Trophoblast cell (in vitro differentiated cells and primary cell): Measurements from ENCODE around the gene G0S2.
"Not testable (repeated sequence)": the region's sequence is repeated elsewhere in the genome, so short reads cannot be mapped to it uniquely, and the experiment has no call there.

Experiments used
- DNase-seq, 2 donors: peaks; one replicate each; pipeline ENCODE4 v3.0.0-alpha.2; 2016
- H2AFZ ChIP-seq: 2 replicates; pipeline ENCODE4 v1.6.1; 2013; ENCODE audit warnings: low read length, moderate library complexity, mild to moderate bottlenecking; ENCODE audit not compliant: insufficient read depth, poor library complexity
- H2AK5ac ChIP-seq: 2 replicates; pipeline ENCODE4 v1.6.1; 2013; ENCODE audit warnings: mild to moderate bottlenecking, low read length
- H2BK120ac ChIP-seq: 2 replicates; pipeline ENCODE4 v1.6.1; 2013; ENCODE audit warnings: low read length, mild to moderate bottlenecking, moderate library complexity; ENCODE audit not compliant: insufficient read depth, poor library complexity
- H2BK12ac ChIP-seq: 2 replicates; pipeline ENCODE4 v1.6.1; 2013; ENCODE audit warnings: mild to moderate bottlenecking, low read length, moderate library complexity
- H2BK5ac ChIP-seq: 2 replicates; pipeline ENCODE4 v1.6.1; 2013; ENCODE audit warnings: low read length, low read depth, moderate library complexity, mild to moderate bottlenecking; ENCODE audit not compliant: poor library complexity
- H3K14ac ChIP-seq: 2 replicates; pipeline ENCODE4 v1.6.1; 2013; ENCODE audit warnings: mild to moderate bottlenecking, low read length
- H3K18ac ChIP-seq: 2 replicates; pipeline ENCODE4 v1.6.1; 2013; ENCODE audit warnings: mild to moderate bottlenecking, low read length
- H3K23ac ChIP-seq: 2 replicates; pipeline ENCODE4 v1.6.1; 2013; ENCODE audit warnings: low read length
- H3K27ac ChIP-seq: 2 replicates; pipeline ENCODE4 v1.5.1; 2013; ENCODE audit warnings: low read depth, mild to moderate bottlenecking, inconsistent platforms, low read length, moderate library complexity
- H3K27me3 ChIP-seq: 2 replicates; pipeline ENCODE4 v1.6.1; 2013; ENCODE audit warnings: inconsistent platforms, mild to moderate bottlenecking, low read length, moderate library complexity; ENCODE audit not compliant: insufficient read depth
- H3K36me3 ChIP-seq, 2 experiments: 1 replicate in 1 of 2; 2 replicates in 1 of 2; pipeline ENCODE4 v1.6.1; 2013; ENCODE audit warnings: low read length in 2 of 2, mild to moderate bottlenecking in 2 of 2, moderate library complexity in 1 of 2; ENCODE audit not compliant: insufficient read depth in 2 of 2, control insufficient read depth in 1 of 2
- H3K4ac ChIP-seq: 2 replicates; pipeline ENCODE4 v1.6.1; 2013; ENCODE audit warnings: low read depth, mild to moderate bottlenecking, low read length, moderate library complexity
- H3K4me1 ChIP-seq, 2 experiments: 1 replicate in 1 of 2; 2 replicates in 1 of 2; pipeline ENCODE4 v1.6.1; 2013; ENCODE audit warnings: low read length in 2 of 2, mild to moderate bottlenecking in 2 of 2, moderate library complexity in 1 of 2; ENCODE audit not compliant: insufficient read depth in 2 of 2, control insufficient read depth in 1 of 2
- H3K4me2 ChIP-seq: 2 replicates; pipeline ENCODE4 v1.6.1; 2013; ENCODE audit warnings: inconsistent platforms, mild to moderate bottlenecking, low read length, moderate library complexity
- H3K4me3 ChIP-seq: 2 replicates; pipeline ENCODE4 v1.5.1; 2013; ENCODE audit warnings: mild to moderate bottlenecking, low read depth, low read length, inconsistent platforms
- H3K79me1 ChIP-seq: one replicate; pipeline ENCODE4 v1.6.1; 2013; ENCODE audit warnings: low read length
- H3K79me2 ChIP-seq: 2 replicates; pipeline ENCODE4 v1.6.1; 2013; ENCODE audit warnings: low read length, mild to moderate bottlenecking; ENCODE audit not compliant: control insufficient read depth, insufficient read depth, poor library complexity
- H3K9ac ChIP-seq: 2 replicates; pipeline ENCODE4 v1.6.1; 2013; ENCODE audit warnings: mild to moderate bottlenecking, low read length
- H3K9me3 ChIP-seq: 2 replicates; pipeline ENCODE4 v1.6.1; 2013; ENCODE audit warnings: low read depth, mild to moderate bottlenecking, control low read depth, inconsistent platforms, low read length; ENCODE audit not compliant: insufficient read depth
- H4K12ac ChIP-seq: 2 replicates; pipeline ENCODE4 v1.6.1; 2013; ENCODE audit warnings: low read depth, mild to moderate bottlenecking, low read length, moderate library complexity
- H4K8ac ChIP-seq: 2 replicates; pipeline ENCODE4 v1.6.1; 2013; ENCODE audit warnings: low read depth, mild to moderate bottlenecking, low read length, moderate library complexity
- H4K91ac ChIP-seq: one replicate; pipeline ENCODE4 v1.6.1; 2013; ENCODE audit warnings: low read depth, mild to moderate bottlenecking, low read length, moderate library complexity
- WGBS: extraction: QIAGEN DNeasy Blood & Tissue Kit; methylation state at CpG from one replicate; pipeline ENCODE4 v1.1.7; 2013; ENCODE audit warnings: missing lambda C conversion rate; ENCODE audit not compliant: insufficient read length, insufficient coverage; ENCODE audit errors: extremely low coverage; 5-methylcytosine and 5-hydroxymethylcytosine counted together

Gene G0S2

DNA sequence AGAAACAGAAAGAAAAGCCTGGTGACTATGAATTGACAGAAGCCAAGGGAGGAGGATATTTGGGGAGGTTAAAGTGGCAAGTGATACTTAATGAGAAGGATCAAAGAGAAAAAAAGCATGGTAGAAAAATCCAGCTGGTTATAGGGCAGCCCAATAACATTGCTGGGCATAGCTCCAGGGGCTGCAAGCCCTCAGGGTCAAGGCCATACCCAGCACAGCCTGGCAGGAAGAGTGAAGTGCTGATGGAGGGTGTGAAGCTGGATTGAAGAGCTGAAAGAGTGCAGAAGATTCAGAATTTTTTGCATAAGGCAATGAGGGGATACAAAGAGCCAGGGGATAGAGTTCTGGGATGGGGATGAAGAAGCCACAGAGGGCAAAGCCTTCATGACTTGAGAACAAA is 21.5 kb downstream of the G0S2 start:
- H2AK5ac ChIP-seq: no peak overlapping the region
- H3K36me3 ChIP-seq: no peaks in the 10 kb centered on the region
- H3K4me3 ChIP-seq: no peak overlapping the region
- no peak overlapping the region for H3K23ac ChIP-seq
- H4K8ac ChIP-seq: no peak overlapping the region
- H3K79me2 ChIP-seq: no peaks in the 10 kb centered on the region
- peaks cover 3% of the 10 kb centered on the region for H3K27me3 ChIP-seq
- no peak overlapping the region for H3K9ac ChIP-seq
- H3K18ac ChIP-seq: no peak overlapping the region
- no peak overlapping the region for H4K91ac ChIP-seq
- H3K4me1 ChIP-seq: no peaks in the 10 kb centered on the region
- no peak for DNase-seq
- no peak overlapping the region for H2BK120ac ChIP-seq
- no peak overlapping the region for H4K12ac ChIP-seq
- H2AFZ ChIP-seq: no peak overlapping the region
- H3K4me2 ChIP-seq: no peak overlapping the region
- no peak overlapping the region for H3K27ac ChIP-seq
- no peak overlapping the region for H3K14ac ChIP-seq
- H3K4ac ChIP-seq: no peak overlapping the region
- peaks cover 2% of the 10 kb centered on the region for H3K79me1 ChIP-seq
- no peaks in the 10 kb centered on the region for H3K9me3 ChIP-seq
- H2BK5ac ChIP-seq: no peak overlapping the region
- H2BK12ac ChIP-seq: no peak overlapping the region

DNA sequence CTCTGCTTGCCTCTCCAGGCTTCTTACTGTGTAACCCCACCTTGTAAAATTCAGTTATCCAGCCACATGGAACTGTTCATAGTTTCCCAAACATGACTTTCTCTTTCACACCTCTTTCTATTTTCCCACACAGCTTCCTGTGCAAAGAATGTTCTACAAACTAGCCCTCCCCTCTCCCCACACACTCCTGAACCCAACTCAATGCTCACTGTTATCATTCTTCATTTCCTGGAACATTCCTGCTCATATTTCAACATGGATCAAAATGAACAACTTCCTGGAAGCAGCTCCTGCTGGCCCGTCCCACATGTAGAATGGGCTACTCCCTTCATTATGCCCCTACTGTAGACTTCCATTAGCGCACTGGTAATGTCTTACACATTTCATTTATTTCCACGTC is 21.9 kb downstream of the G0S2 start:
- Histone ChIP-seq H3K9me3 (no peaks in the 10 kb centered on the region), H3K14ac (no peak overlapping the region)
- WGBS: no CpG with 5 or more reads among the region's 3 CpGs

DNA sequence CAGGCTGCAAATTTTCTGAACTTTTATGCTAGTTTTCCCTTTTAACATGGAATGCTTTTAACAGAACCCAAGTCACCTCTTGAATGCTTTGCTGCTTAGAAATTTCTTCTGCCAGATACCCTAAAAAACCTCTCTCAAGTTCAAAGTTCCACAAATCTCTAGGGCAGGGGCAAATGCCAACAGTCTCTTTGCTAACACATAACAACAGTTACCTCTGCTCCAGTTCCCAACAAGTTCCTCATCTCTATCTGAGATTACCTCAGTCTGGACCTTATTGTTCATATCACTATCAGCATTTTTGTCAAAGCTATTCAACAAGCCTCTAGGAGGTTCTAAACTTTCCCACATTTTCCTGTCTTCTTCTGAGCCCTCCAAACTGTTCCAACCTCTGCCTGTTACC is 25.5 kb downstream of the G0S2 start:
- not testable (repeated sequence) for H3K36me3 ChIP-seq, H3K27ac ChIP-seq, H4K8ac ChIP-seq, H3K23ac ChIP-seq, H3K4me1 ChIP-seq, H4K12ac ChIP-seq, DNase-seq, H3K9ac ChIP-seq, H3K79me1 ChIP-seq, H2AFZ ChIP-seq, H3K4me3 ChIP-seq, H3K27me3 ChIP-seq, H3K79me2 ChIP-seq, H3K4me2 ChIP-seq, H3K9me3 ChIP-seq, H3K4ac ChIP-seq, H3K18ac ChIP-seq, H2BK120ac ChIP-seq, H2AK5ac ChIP-seq, H3K14ac ChIP-seq, H2BK12ac ChIP-seq, H4K91ac ChIP-seq, H2BK5ac ChIP-seq

More for the DNA sequence above, 21.9 kb downstream of the G0S2 start:
- Histone ChIP-seq H3K79me1 (peaks cover 2% of the 10 kb centered on the region), H2AFZ (no peak overlapping the region), H2BK5ac (no peak overlapping the region), H3K23ac (no peak overlapping the region), H3K18ac (no peak overlapping the region), H3K27me3 (peaks cover 3% of the 10 kb centered on the region), H4K91ac (no peak overlapping the region), H2AK5ac (no peak overlapping the region), H3K36me3 (no peaks in the 10 kb centered on the region), H3K4me1 (no peaks in the 10 kb centered on the region), H3K79me2 (no peaks in the 10 kb centered on the region), H3K27ac (no peak overlapping the region), H3K9ac (no peak overlapping the region), H3K4ac (no peak overlapping the region), H4K12ac (no peak overlapping the region), H3K4me3 (no peak overlapping the region), H3K4me2 (no peak overlapping the region), H2BK120ac (no peak overlapping the region), H4K8ac (no peak overlapping the region), H2BK12ac (no peak overlapping the region)
- DNase-seq: no peak

DNA sequence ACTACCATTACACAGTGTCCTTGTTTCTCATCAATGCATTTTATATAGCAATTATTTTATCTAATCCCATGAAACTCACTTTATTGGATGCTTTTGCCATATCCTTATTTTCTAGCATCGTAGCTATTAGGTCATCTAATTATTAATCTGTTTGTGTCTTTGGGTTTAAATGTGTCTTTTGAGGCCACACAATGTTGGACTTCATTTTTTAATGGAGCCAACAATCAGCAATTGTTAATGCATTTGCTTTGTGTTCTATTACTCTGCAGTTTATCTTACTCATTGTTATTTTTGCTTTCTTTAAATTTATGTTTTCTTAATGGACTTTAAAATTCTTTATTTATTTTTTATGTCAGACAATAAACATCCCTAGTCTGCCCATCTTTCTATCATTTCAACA is 27.6 kb downstream of the G0S2 start:
- Histone ChIP-seq H3K9ac (no peak overlapping the region), H2BK5ac (no peak overlapping the region), H3K14ac (no peak overlapping the region), H3K4me1 (no peaks in the 10 kb centered on the region), H4K91ac (no peak overlapping the region), H2AFZ (no peak overlapping the region), H3K23ac (no peak overlapping the region), H3K27me3 (no peaks in the 10 kb centered on the region), H2BK120ac (no peak overlapping the region), H3K9me3 (no peaks in the 10 kb centered on the region), H3K4me2 (no peak overlapping the region), H3K36me3 (no peaks in the 10 kb centered on the region), H4K8ac (no peak overlapping the region), H3K79me1 (no peaks in the 10 kb centered on the region), H4K12ac (no peak overlapping the region), H3K4me3 (no peak overlapping the region), H2BK12ac (no peak overlapping the region), H3K4ac (no peak overlapping the region), H2AK5ac (no peak overlapping the region), H3K18ac (no peak overlapping the region), H3K79me2 (no peaks in the 10 kb centered on the region), H3K27ac (no peak overlapping the region)
- WGBS: no CpG with 5 or more reads among the region's 1 CpG
- no peak for DNase-seq
